Fibroblast of lung (primary cell): Measurements from ENCODE around the gene DHRS4L2.

Experiments used
- CTCF ChIP-seq, 2 donors: IDR thresholded peaks in 1 of 2; conservative IDR thresholded peaks in 1 of 2; 1 replicate in 1 of 2; 2 replicates in 1 of 2; pipeline ENCODE4 v1.5.1; 2011 to 2012; ENCODE audit warnings: low read length in 2 of 2, control low read depth in 1 of 2, inconsistent platforms in 1 of 2, low read depth in 1 of 2, mild to moderate bottlenecking in 1 of 2
- EZH2 ChIP-seq: IDR thresholded peaks from 2 replicates; pipeline ENCODE4 v1.5.1; 2012; ENCODE audit warnings: low read length, control low read depth, mild to moderate bottlenecking; ENCODE audit errors: missing control alignments

DNA sequence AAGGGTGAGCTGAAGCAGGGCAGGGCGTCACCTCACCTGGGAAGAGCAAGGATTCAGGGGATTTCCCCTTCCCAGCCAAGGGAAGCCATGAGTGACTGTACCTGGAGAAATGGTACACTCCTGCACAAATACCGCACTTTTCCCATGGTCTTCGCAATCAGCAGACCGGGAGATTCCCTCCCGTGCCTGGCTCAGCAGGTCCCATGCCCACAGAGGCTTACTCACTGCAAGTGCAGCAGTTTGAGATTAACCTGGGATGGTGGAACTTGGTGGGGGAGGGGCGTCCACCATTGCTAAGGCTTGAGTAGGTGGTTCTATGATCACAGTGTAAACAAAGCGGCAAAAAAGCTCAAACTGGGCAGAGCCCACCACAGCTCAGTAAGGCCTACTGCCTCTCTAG lies 46.1 kb upstream of the DHRS4L2 start:
- TF ChIP-seq CTCF (conservative IDR thresholded peaks at IDR 0.05 in 1 of 2, IDR thresholded peaks at IDR 0.05 in 1 of 2; ENCODE audit: low read depth in 1 of 2, low read length in 2 of 2), result no peak
- TF ChIP-seq EZH2, result no peak
